DMS114 treated with DMSO at 0.1 percent for 48 hours (cell line): ENCODE results near the gene ZNF462.

Experiments
- DNase-seq: peaks from one replicate; lab custom pipeline; 2025; ENCODE audit not compliant: unreplicated experiment; lab: John Stamatoyannopoulos, UW

Gene ZNF462

DNA sequence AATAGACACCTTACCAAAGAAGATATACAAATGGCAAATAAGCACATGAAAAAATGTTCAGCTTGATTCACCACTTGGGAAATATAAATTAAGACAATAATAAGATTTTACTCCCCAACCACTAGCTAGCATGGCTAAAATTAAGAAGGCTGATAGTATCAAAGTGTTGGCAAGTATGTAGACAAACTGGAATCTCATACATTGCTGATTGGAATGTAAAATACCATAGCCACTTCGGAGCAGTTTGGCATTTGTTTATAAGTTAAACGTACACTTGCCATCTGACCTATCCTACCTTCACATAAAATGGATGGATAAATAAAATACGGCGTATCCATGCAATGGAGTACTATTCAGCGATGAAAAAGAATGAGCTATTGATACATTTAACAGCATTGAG, 129.2 kb downstream of the ZNF462 start:
- DNase-seq = no peak

DNA sequence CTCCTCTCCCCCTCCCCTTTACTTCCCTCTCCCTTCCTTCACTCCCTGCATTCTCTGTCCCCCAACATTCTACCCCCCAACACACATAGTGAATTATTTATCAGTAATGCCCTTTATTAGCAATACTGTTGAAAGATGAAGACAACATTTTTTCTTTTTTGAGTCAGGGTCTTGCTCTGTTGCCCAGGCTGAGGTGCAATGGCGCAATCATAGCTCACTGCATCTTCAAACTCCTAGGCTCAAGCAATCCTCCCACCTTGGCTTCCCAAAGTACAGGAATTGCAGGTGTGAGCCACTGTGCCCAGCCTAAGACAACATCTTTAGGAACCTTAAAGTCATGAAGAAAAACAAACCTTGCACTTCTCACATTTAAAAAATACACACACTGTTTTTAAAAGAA, 130.6 kb downstream of the ZNF462 start:
- DNase-seq = no peak

GRCh38 chr9:106994463-106994862, 131.5 kb downstream of the ZNF462 start:
- no peak for DNase-seq

DNA sequence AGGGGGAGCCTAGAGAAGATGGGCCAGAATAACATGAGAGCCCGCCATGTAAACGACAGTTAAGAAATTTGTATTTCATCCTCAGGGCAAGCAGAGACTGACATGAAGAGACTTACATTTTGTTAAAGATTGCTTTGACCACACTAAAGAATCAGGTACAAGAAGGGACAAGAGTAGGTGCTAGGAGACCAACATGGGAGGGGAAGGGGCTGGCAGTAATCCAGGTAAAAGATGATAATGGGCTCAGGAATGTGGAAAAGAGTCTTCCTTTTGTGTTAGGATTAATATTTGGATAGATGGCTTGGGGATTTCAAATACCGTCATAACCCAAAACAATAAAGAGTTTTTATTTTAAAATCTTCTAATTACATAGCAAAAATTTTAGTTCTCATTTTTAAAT, 137.3 kb downstream of the ZNF462 start:
- DNase-seq = no peak

DNA sequence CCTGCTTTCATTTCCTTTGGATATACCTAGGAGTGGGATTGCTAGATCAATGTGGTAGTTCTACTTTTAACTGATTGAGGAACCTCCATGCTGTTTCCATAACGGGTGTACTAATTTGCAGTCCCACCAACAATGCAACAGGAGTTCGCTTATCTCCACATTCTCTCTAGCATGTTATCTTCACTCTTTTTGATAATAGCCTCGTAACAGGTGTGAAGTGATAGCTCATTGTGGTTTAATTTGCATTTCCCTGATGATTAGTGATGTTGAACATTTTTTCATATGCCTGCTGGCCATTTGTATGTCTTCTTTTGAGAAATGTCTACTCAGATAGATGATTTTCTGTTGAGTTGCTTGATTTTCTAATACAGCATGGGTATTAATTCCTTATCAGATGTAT, 142.2 kb downstream of the ZNF462 start:
- no peak for DNase-seq

- DNase-seq = no peak
Measured at GRCh38 chr9:107007402-107007801, 144.4 kb downstream of the ZNF462 start.

- DNase-seq = no peak
Measured at GRCh38 chr9:107008011-107008410, 145.0 kb downstream of the ZNF462 start.

DNA sequence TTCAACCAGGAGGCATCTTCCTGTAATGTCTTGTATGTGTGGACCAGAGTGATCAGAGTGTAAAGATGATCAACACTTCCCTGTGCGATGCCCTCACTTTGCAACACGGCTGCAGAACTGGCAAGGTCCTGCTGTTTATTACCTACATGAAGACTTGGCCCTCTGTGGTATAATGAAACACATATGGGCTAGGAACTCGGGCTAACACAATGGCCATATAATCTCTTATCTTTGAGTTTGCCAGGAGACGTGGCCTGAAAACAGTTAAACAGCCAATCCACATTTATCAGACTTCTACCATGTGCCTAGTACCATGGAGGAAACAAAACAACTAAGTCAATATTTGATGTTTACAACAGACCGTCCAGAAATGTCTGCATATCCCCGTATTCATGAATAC, 145.5 kb downstream of the ZNF462 start:
- no peak for DNase-seq

GRCh38 chr9:107016383-107016782, 153.4 kb downstream of the ZNF462 start:
- no peak for DNase-seq

- DNase-seq = no peak
Measured at GRCh38 chr9:107018861-107019545, 156.0 kb downstream of the ZNF462 start.

DNA sequence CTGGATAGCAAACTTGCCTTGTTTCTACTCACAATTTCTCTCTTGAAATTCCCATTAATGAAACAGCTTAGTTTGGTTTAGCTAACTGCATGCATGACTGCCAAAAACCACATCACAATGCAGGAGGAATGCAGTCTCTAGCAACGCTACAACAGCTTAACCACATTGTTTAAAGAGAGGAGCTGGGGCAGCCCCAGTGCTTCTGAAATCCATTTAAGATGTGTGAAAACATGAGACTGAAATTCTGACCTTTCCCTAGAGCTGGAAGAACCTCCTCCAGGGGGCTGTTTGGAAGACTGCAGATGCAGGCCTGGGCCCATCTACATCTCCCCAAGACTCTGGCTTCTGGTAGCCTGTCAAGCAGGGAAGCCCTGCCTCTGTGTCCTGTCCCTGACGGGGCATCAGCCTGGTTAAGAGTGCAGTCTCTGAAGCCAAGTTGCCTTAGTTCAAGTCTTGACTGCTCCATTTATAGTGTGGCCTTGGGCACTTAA, 157.1 kb downstream of the ZNF462 start:
- no peak for DNase-seq

- no peak for DNase-seq
Measured at GRCh38 chr9:107024193-107024592, 161.2 kb downstream of the ZNF462 start.

GRCh38 chr9:107025260-107026035, 162.5 kb downstream of the ZNF462 start:
- no peak for DNase-seq

DNA sequence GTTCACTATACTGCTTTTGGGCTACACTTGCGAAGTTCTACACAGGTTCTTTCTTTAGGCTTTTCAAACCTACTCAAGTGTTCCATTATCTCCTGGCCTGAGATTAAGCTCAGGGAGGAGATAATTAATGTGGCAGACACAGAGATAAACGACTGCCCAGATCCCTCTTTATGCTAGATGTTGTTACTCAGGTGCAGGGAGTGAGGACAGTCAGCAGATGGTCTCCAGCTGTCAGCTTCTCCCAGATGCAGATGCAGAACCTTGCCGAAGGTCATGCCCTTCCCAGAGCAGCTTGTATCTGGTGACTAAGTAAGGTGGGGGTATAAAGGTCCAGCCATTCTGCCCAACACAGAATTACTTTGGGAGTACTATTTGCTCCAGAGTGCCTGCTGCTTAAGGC, 166.2 kb downstream of the ZNF462 start:
- DNase-seq = no peak

DNA sequence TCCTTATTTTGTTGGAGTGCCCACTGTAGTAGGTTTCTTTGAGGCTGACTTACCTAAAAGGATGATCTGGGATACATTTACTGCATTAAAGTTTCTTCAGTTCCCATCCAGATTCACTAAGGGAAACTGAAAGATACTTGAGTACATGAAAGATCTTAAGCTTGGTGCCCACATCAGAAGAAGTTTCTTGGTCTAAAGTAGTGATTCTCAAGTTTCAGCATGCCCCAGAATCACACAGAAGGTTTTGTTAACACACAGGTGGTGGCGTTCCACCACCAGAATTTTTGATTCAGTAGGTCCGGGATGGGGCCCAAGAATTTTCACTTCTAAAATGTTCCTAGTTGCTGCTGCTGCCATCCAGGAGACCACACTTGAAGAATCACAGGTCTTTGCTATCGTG, 171.0 kb downstream of the ZNF462 start:
- no peak for DNase-seq

GRCh38 chr9:107034831-107035230, 171.9 kb downstream of the ZNF462 start:
- DNase-seq = no peak

- no peak for DNase-seq
Measured at GRCh38 chr9:107036367-107036766, 173.4 kb downstream of the ZNF462 start.

DNA sequence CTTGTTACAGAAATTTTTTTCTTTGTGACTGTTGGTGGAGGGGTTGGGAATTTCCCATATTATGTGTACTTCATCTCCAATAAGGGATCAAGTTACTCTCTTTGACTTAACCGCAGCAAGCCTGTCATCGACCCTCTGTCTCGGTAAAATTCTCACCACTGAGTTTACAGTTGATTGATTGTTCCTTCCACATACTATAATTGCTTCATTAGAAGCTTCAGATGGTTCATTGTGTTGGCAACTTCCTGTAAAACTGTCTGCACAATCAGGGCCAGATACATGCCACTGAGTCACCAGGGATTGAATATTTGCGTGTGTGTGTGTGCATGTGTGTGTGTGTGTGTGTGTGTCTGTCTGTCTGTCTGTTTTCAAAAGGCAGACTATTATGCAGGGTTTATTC, 176.6 kb downstream of the ZNF462 start:
- no peak for DNase-seq

GRCh38 chr9:107042606-107043005, 179.6 kb downstream of the ZNF462 start:
- no peak for DNase-seq

- no peak for DNase-seq
Measured at GRCh38 chr9:107043886-107044285, 180.9 kb downstream of the ZNF462 start.

GRCh38 chr9:107044872-107045271, 181.9 kb downstream of the ZNF462 start:
- DNase-seq = no peak

GRCh38 chr9:107046692-107047091, 183.7 kb downstream of the ZNF462 start:
- DNase-seq = no peak
